Keratinocyte (primary cell): ENCODE results near the gene LPCAT2. TPM values are rescaled to one million over a fixed set of nuclear protein-coding genes. Genes with fewer than 3 reads are reported as not detected.
A peak's percentile ranks its signal among the peaks of the same experiment; 100 is the strongest.

Source experiments
- DNase-seq: peaks from one replicate; pipeline ENCODE4 v3.0.0-alpha.2; 2011; ENCODE audit warnings: low read depth, missing footprints, low spot score
- FAIRE-seq: peaks from 2 replicates; lab custom pipeline; 2011; peaks lifted over from hg19 to GRCh38; lab: Jason Lieb, UNC
- H2AFZ ChIP-seq: 2 replicates; pipeline ENCODE4 v1.6.0; 2012; ENCODE audit warnings: low read length, control low read depth, inconsistent platforms; ENCODE audit not compliant: control insufficient read depth
- H3K27ac ChIP-seq: 2 replicates; pipeline ENCODE4 v1.5.1; 2011; ENCODE audit warnings: low read length; ENCODE audit not compliant: control insufficient read depth, insufficient read depth
- H3K27me3 ChIP-seq: 3 replicates; pipeline ENCODE4 v1.6.0; 2011; ENCODE audit warnings: low read length; ENCODE audit not compliant: control insufficient read depth, insufficient read depth; ENCODE audit errors: extremely low read depth
- H3K36me3 ChIP-seq, 2 experiments: 2 replicates in 1 of 2; 3 replicates in 1 of 2; pipeline ENCODE4 v1.5.1; 2011; ENCODE audit warnings: low read length in 2 of 2, mild to moderate bottlenecking in 1 of 2; ENCODE audit not compliant: control insufficient read depth in 2 of 2, insufficient read depth in 2 of 2; ENCODE audit errors: extremely low read depth in 1 of 2
- H3K4me1 ChIP-seq: 3 replicates; pipeline ENCODE4 v1.5.1; 2011; ENCODE audit warnings: low read length; ENCODE audit not compliant: control insufficient read depth, insufficient read depth; ENCODE audit errors: extremely low read depth
- H3K4me2 ChIP-seq: 3 replicates; pipeline ENCODE4 v1.6.0; 2011; ENCODE audit warnings: low read depth, low read length; ENCODE audit not compliant: control insufficient read depth, insufficient read depth; ENCODE audit errors: extremely low read depth
- H3K4me3 ChIP-seq, 3 experiments: fragments of 200-600 bp in 1 of 3; sonication (generic) in 1 of 3; 2 replicates in 2 of 3; 3 replicates in 1 of 3; pipeline ENCODE4 v1.5.1; 2011 to 2016; ENCODE audit warnings: low read length in 3 of 3, mild to moderate bottlenecking in 3 of 3, control low read depth in 2 of 3, inconsistent platforms in 1 of 3, low read depth in 1 of 3, mixed read lengths in 1 of 3, mixed run types in 1 of 3, moderate library complexity in 1 of 3; ENCODE audit not compliant: control insufficient read depth in 2 of 3, insufficient read depth in 2 of 3; ENCODE audit errors: extremely low read depth in 1 of 3
- H3K79me2 ChIP-seq: 2 replicates; pipeline ENCODE4 v1.6.0; 2012; ENCODE audit warnings: low read length; ENCODE audit not compliant: control insufficient read depth, insufficient read depth
- H3K9ac ChIP-seq: 3 replicates; pipeline ENCODE4 v1.6.0; 2011; ENCODE audit warnings: low read length; ENCODE audit not compliant: control insufficient read depth, insufficient read depth; ENCODE audit errors: extremely low read depth
- H3K9me1 ChIP-seq: 3 replicates; pipeline ENCODE4 v1.6.0; 2011; ENCODE audit warnings: low read length; ENCODE audit not compliant: control insufficient read depth, insufficient read depth; ENCODE audit errors: extremely low read depth
- H3K9me3 ChIP-seq: 2 replicates; pipeline ENCODE4 v1.5.1; 2012; ENCODE audit warnings: low read depth, low read length; ENCODE audit not compliant: control insufficient read depth
- H4K20me1 ChIP-seq: 3 replicates; pipeline ENCODE4 v1.6.0; 2011; ENCODE audit warnings: low read length; ENCODE audit not compliant: control insufficient read depth, insufficient read depth; ENCODE audit errors: extremely low read depth
- EZH2 ChIP-seq: IDR thresholded peaks from one replicate; pipeline ENCODE4 v1.6.1; 2012; ENCODE audit warnings: inconsistent platforms, mild to moderate bottlenecking, low read length, moderate library complexity
- dilution Hi-C: fragments of 300-500 bp; cut with MboI; formaldehyde crosslinking; loops from one replicate; pipeline ENCODE4 v1.7.0; 2020; ENCODE audit warnings: low sequenced_read_pairs; ENCODE audit not compliant: extremely low pct_ligation_motif_present
- polyA plus RNA-seq, 5 experiments: library from polyadenylated mRNA; depleted of rRNA in 3 of 5; stranded (reverse) in 3 of 5; stranded (forward) in 1 of 5; unstranded in 1 of 5; fragments of >200 nt; gene quantifications; 1 replicate in 1 of 5; 2 replicates in 3 of 5; 3 replicates in 1 of 5; pipeline versions ENCODE4 v1.2.1 to v1.2.3, GENCODE V29; 2011 to 2012; ENCODE audit warnings: missing spikeins in 2 of 5, low read depth in 1 of 5, low replicate concordance in 1 of 5
- TF ChIP-seq, protein P1 (sequence below), 3 experiments: IDR thresholded peaks in 1 of 3; conservative IDR thresholded peaks in 1 of 3; optimal IDR thresholded peaks in 1 of 3; 2 replicates in 2 of 3; 3 replicates in 1 of 3; pipeline versions ENCODE3 to v1.5.1; 2011; ENCODE audit warnings: low read length in 3 of 3, mild to moderate bottlenecking in 3 of 3, moderate library complexity in 2 of 3, control low read depth in 1 of 3, inconsistent platforms in 1 of 3; ENCODE audit not compliant: insufficient read depth in 2 of 3; ENCODE audit errors: extremely low read depth in 1 of 3

Gene LPCAT2
- polyA plus RNA-seq, 1 donor (not counting 4 experiments of a cell fraction or from before 2014, with no cell fraction given) = 54.4 TPM

DNA sequence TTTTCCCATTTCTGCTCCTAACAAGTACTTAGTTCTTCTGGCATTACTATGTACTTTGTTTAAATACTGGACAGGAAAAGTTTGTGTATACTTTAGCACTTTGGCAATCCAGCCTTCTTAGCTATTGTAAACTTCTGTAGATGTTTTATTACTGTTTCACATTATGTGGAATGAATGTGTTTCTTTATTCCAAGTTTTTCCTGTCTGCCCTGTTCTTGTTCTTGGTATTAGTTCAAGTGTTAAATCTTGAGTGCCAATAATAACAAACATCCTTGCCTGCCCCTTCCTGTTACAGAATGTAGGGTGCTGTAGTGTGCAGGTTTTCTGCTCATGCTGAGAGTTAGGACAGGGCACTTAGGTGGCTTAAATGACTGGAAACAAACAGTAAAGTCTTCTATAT is 50.4 kb downstream of the LPCAT2 start:
- H3K9ac ChIP-seq = no peak overlapping the region
- H3K27me3 ChIP-seq = no peaks in the 10 kb centered on the region
- H2AFZ ChIP-seq = no peak overlapping the region
- DNase-seq (no peak), FAIRE-seq (peak; percentile 51)
- H3K4me3 ChIP-seq = no peak overlapping the region
- TF ChIP-seq, protein P1, sequence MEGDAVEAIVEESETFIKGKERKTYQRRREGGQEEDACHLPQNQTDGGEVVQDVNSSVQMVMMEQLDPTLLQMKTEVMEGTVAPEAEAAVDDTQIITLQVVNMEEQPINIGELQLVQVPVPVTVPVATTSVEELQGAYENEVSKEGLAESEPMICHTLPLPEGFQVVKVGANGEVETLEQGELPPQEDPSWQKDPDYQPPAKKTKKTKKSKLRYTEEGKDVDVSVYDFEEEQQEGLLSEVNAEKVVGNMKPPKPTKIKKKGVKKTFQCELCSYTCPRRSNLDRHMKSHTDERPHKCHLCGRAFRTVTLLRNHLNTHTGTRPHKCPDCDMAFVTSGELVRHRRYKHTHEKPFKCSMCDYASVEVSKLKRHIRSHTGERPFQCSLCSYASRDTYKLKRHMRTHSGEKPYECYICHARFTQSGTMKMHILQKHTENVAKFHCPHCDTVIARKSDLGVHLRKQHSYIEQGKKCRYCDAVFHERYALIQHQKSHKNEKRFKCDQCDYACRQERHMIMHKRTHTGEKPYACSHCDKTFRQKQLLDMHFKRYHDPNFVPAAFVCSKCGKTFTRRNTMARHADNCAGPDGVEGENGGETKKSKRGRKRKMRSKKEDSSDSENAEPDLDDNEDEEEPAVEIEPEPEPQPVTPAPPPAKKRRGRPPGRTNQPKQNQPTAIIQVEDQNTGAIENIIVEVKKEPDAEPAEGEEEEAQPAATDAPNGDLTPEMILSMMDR (optimal IDR thresholded peaks at IDR 0.05 in 1 of 3, IDR thresholded peaks at IDR 0.05 in 1 of 3, conservative IDR thresholded peaks at IDR 0.05 in 1 of 3; ENCODE audit: extremely low read depth in 1 of 3, insufficient read depth in 2 of 3, low read length in 3 of 3) = no peak
- TF ChIP-seq EZH2 = no peak
- H3K27ac ChIP-seq = no peak overlapping the region
- H3K9me3 ChIP-seq = no peaks in the 10 kb centered on the region
- dilution Hi-C loops = no loop called here
- no peaks in the 10 kb centered on the region for H3K9me1 ChIP-seq
- H3K4me2 ChIP-seq = no peak overlapping the region
- H3K36me3 ChIP-seq = peaks cover 1 to 4% of the 10 kb centered on the region in 2 experiments
- peaks cover 24% of the 10 kb centered on the region for H3K4me1 ChIP-seq
- H4K20me1 ChIP-seq = no peaks in the 10 kb centered on the region
- peaks cover 2% of the 10 kb centered on the region for H3K79me2 ChIP-seq

DNA sequence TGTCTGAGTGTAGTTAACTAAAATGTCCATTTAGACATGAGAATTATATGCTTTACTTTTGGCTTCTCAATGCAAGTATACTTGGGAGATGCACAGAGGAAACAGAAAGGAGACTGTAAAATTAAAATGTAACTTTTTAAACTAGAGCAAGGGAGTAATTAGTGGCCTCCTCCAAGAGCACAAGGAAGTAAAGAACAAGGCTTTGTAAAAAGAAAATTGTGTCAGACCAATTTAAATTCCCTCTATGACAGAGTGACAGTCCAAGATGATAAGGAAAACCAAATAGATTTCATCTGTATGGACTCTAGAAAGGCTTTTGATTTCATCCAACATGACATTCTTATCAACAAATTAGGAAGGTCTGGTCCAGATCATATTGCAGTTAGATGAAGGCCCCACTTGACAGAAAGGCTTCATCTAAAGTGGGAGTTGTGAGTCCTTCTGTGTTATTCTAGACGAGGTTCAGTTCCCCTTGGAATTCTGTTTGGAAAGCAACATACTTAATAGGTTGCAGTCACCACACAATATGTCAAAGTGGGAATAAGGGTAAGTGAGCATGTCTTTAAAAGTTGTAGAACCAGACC is 51.2 kb downstream of the LPCAT2 start:
- no peak for TF ChIP-seq EZH2
- TF ChIP-seq, protein P1 (optimal IDR thresholded peaks at IDR 0.05 in 1 of 3, IDR thresholded peaks at IDR 0.05 in 1 of 3, conservative IDR thresholded peaks at IDR 0.05 in 1 of 3; ENCODE audit: extremely low read depth in 1 of 3, insufficient read depth in 2 of 3, low read length in 3 of 3) = no peak
- Histone ChIP-seq H3K4me3 (no peak overlapping the region), H3K36me3 (peaks cover 0 to 4% of the 10 kb centered on the region in 2 experiments), H3K79me2 (no peaks in the 10 kb centered on the region), H3K27me3 (no peaks in the 10 kb centered on the region), H3K4me2 (no peak overlapping the region), H3K9me3 (no peaks in the 10 kb centered on the region), H3K9ac (no peak overlapping the region), H3K9me1 (no peaks in the 10 kb centered on the region), H3K27ac (no peak overlapping the region), H4K20me1 (no peaks in the 10 kb centered on the region), H3K4me1 (peaks cover 26% of the 10 kb centered on the region), H2AFZ (no peak overlapping the region)
- DNase-seq (no peak), FAIRE-seq (peak; percentile 29)
- dilution Hi-C loops = no loop called here
